Mononuclear cell (primary cell): ENCODE results near the gene TUBB4B. TPM values are rescaled to one million over a fixed set of nuclear protein-coding genes. Genes with fewer than 3 reads are reported as not detected.
A peak's percentile ranks its signal among the peaks of the same experiment; 100 is the strongest.
"Not testable (repeated sequence)": the region's sequence is repeated elsewhere in the genome, so short reads cannot be mapped to it uniquely, and the experiment has no call there.

Experiments used
- H3K27me3 ChIP-seq: 2 replicates; pipeline ENCODE4 v1.6.0; 2011; ENCODE audit warnings: low read length, control low read depth; ENCODE audit not compliant: insufficient read depth
- H3K4me1 ChIP-seq: 2 replicates; pipeline ENCODE4 v1.5.1; 2011; ENCODE audit warnings: mild to moderate bottlenecking, low read length, control low read depth; ENCODE audit not compliant: insufficient read depth
- H3K4me3 ChIP-seq: 2 replicates; pipeline ENCODE4 v1.5.1; 2011; ENCODE audit warnings: mild to moderate bottlenecking, low read length, moderate library complexity
- H3K9me3 ChIP-seq: 2 replicates; pipeline ENCODE4 v1.5.1; 2011; ENCODE audit warnings: low read depth, mild to moderate bottlenecking, control low read depth, low read length
- total RNA-seq: library from RNA; depleted of rRNA; stranded (reverse); fragments of >200 nt; gene quantifications from one replicate; pipeline ENCODE4 v1.2.3, GENCODE V29; 2012

Gene TUBB4B
- total RNA-seq, 1 donor = 67.9 TPM

DNA sequence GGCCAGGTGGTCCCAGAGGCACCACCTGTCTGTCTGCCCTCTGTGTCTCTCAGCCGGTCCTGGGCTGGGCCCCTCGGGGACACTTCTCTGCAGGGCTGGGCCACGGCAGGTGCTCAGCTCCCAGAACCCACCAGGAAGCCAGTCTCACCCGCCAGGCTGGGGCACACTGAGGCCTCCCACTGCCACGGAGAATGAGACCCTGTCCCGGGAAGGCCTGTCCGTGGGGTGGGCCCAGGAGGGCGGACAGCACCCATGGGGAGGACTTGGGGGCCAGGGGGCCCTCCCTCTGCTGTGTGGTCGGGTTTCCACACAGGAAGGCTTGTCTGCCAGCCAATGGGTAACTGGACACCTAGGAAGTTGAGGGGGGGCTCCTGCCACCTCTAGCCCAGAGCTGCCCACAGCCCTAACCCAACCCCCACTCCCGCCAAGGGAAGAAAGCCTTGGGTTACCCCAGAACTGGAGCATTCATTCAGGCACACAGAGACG, 4.1 kb upstream of the TUBB4B start:
- H3K4me1 ChIP-seq = peaks cover 41% of the 10 kb centered on the region

GRCh38 chr9:137237759-137238726, 3.0 kb upstream of the TUBB4B start:
- Histone ChIP-seq H3K4me3 (no peak overlapping the region), H3K4me1 (peaks cover 52% of the 10 kb centered on the region), H3K27me3 (no peaks in the 10 kb centered on the region), H3K9me3 (no peaks in the 10 kb centered on the region)

More for the DNA sequence above, 4.1 kb upstream of the TUBB4B start:
- Histone ChIP-seq H3K4me3 (no peak overlapping the region), H3K9me3 (no peaks in the 10 kb centered on the region), H3K27me3 (no peaks in the 10 kb centered on the region)

GRCh38 chr9:137239541-137240200, 1.4 kb upstream of the TUBB4B start:
- not testable (repeated sequence) for H3K9me3 ChIP-seq, H3K27me3 ChIP-seq
- Histone ChIP-seq H3K4me3 (peak overlapping the region; percentile 61), H3K4me1 (peaks cover 55% of the 10 kb centered on the region)

- Histone ChIP-seq H3K9me3 (no peaks in the 10 kb centered on the region), H3K27me3 (no peaks in the 10 kb centered on the region), H3K4me3 (peak overlapping the region; percentile 61), H3K4me1 (peaks cover 55% of the 10 kb centered on the region)
Observed at GRCh38 chr9:137240318-137240840, 708 bp upstream of the TUBB4B start.

DNA sequence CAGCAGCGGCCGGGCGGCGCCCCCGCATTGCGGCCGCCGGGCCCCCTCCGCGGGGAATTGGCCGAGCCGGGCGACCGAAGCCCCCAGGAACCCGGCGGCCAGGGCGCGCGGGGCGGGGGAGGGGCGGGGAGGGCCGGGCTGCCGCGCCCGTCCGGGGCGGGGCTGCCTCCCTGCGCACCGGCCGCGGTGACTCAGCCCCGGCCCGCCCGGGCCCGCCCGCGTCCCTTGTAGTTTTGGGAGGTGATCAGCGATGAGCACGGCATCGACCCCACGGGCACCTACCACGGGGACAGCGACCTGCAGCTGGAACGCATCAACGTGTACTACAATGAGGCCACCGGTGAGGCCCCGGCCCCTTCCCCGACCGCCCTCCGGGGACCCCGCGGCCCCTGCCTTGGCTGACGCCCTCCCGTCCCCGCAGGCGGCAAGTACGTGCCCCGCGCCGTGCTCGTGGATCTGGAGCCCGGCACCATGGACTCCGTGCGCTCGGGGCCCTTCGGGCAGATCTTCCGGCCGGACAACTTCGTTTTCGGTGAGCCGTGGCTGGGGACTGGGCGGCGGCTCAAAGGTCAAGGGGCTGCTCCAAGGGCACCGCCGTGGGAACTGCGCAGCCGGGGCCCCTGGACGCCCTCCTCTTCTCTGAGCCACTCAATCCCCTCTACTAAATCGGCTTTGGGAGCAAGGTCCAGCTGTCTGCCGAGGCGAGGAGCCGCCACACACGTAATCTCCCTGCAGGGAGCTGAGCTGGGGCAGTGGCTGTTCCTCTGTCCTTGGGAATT, 592 bp downstream of the TUBB4B start:
- H3K9me3 ChIP-seq = no peaks in the 10 kb centered on the region
- no peaks in the 10 kb centered on the region for H3K27me3 ChIP-seq
- peak overlapping the region; percentile 65 for H3K4me3 ChIP-seq
- peaks cover 46% of the 10 kb centered on the region for H3K4me1 ChIP-seq

DNA sequence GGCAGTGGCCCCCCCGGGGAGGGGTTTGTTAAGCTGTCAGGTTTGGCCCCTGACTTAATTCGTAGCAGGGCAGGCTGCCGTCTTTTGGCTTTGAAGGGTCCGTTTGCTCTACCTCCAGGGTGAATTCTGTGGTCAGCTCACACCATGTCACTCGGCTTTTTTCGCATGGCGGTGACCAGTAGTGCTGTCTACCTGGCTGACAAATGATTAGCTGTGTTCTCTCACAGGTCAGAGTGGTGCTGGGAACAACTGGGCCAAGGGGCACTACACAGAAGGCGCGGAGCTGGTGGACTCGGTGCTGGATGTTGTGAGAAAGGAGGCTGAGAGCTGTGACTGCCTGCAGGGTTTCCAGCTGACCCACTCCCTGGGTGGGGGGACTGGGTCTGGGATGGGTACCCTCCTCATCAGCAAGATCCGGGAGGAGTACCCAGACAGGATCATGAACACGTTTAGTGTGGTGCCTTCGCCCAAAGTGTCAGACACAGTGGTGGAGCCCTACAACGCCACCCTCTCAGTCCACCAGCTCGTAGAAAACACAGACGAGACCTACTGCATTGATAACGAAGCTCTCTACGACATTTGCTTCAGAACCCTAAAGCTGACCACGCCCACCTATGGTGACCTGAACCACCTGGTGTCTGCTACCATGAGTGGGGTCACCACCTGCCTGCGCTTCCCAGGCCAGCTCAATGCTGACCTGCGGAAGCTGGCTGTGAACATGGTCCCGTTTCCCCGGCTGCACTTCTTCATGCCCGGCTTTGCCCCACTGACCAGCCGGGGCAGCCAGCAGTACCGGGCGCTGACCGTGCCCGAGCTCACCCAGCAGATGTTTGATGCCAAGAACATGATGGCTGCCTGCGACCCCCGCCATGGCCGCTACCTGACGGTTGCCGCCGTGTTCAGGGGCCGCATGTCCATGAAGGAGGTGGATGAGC, 1.4 kb downstream of the TUBB4B start:
- Histone ChIP-seq H3K4me1 (peaks cover 38% of the 10 kb centered on the region), H3K27me3 (no peaks in the 10 kb centered on the region), H3K9me3 (no peaks in the 10 kb centered on the region), H3K4me3 (peak overlapping the region; percentile 65)

DNA sequence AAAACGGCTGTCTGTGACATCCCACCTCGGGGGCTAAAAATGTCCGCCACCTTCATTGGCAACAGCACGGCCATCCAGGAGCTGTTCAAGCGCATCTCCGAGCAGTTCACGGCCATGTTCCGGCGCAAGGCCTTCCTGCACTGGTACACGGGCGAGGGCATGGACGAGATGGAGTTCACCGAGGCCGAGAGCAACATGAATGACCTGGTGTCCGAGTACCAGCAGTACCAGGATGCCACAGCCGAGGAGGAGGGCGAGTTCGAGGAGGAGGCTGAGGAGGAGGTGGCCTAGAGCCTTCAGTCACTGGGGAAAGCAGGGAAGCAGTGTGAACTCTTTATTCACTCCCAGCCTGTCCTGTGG, 2.2 kb downstream of the TUBB4B start:
- H3K4me3 ChIP-seq, H3K27me3 ChIP-seq, H3K9me3 ChIP-seq: not testable (repeated sequence)
- H3K4me1 ChIP-seq = peaks cover 38% of the 10 kb centered on the region

DNA sequence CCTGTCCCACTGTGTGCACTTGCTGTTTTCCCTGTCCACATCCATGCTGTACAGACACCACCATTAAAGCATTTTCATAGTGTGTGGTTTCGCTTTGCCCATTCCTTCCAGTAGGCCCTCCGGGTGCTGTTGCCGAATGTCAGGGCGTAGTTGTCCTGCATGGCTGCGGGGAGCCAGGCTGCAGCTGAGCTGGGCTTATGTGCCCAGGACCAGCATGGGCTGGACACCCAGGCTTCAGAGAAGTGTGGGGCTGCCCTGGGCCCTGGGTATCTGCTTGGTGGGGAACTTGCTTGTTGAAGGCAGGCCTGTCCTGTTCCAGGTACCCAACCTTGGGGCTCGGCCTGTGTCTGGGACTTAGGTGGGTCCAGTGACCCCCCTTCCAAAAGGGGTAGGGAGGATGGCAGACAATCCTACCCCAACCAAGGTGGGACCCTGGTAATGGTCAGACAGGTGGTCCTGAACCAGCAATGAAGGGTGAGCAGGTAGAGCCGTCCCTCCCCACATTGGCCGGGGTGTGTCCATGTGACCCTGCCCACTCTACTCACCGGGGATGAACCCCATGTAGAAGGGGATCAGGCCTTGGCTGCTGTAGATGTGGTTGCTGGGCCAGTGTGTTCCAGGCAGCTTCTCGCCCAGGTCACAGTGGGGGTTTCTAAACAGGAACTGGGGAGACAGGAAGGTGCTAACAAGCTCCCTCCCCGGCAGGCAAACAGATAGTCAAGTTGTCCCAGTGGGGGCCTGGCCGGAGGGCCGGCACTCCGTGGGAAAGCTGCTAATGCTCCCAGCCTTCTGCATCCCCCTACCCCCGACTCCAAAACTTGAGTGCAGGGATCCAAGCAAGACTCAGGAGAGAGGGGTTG, 2.8 kb downstream of the TUBB4B start:
- Histone ChIP-seq H3K27me3 (no peaks in the 10 kb centered on the region), H3K4me1 (peaks cover 34% of the 10 kb centered on the region), H3K4me3 (no peak overlapping the region), H3K9me3 (no peaks in the 10 kb centered on the region)

- Histone ChIP-seq H3K9me3 (no peaks in the 10 kb centered on the region), H3K27me3 (no peaks in the 10 kb centered on the region), H3K4me3 (no peak overlapping the region), H3K4me1 (peaks cover 25% of the 10 kb centered on the region)
Observed at GRCh38 chr9:137244486-137245449, 3.7 kb downstream of the TUBB4B start.

- H3K4me1 ChIP-seq = peaks cover 17% of the 10 kb centered on the region
- no peaks in the 10 kb centered on the region for H3K9me3 ChIP-seq
- H3K4me3 ChIP-seq = no peak overlapping the region
- H3K27me3 ChIP-seq = no peaks in the 10 kb centered on the region
Observed at GRCh38 chr9:137245450-137246421, 4.6 kb downstream of the TUBB4B start.

DNA sequence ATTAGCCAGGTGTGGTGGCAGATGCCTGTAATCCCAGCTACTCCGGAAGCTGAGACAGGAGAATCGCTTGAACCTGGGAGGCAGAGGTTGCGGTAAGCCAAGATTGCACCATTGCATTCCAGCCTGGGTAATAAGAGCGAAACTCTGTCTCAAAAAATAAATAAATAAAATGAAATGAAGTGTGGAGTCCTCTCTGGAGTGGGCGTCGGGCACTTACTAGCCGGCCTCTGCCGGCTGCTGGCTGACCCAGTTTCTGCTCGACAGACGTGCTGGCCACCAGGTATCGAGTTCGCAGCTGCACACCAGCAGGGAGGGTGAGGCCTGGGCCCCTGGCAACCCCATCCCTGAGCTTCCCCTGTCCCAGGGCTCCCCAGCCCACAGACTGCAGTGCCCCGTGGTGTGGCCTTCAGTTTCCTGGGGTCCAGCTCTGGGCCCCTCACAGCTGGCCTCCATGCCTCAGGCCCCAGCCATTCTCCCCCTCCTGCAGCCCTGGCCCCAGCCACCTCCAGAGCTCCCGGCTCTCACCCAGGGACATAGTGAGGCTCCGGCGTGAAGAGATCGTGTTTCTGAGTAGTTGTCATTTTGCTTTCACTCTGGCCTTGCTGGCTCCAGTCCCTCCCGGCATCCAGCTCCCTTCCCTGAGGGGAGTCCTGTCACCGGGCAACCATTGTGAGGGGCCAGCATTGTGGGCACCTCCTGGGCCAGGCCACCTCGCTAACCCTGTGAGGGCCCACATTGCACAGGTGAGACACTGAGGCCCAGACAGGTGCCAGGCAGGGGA, 6.2 kb downstream of the TUBB4B start:
- Histone ChIP-seq H3K4me3 (no peak overlapping the region), H3K9me3 (no peaks in the 10 kb centered on the region), H3K27me3 (no peaks in the 10 kb centered on the region), H3K4me1 (peaks cover 10% of the 10 kb centered on the region)
